GM12878 (cell line): ENCODE data around the gene BLACAT1. TPM values are rescaled to one million over a fixed set of nuclear protein-coding genes. Genes with fewer than 3 reads are reported as not detected.

ENCODE experiments used
- ATAC-seq: fragments of 200-7000 bp; cut with Tn5 transposase; 3 replicates; pipeline ENCODE4 v1.9.1; 2020; ENCODE audit warnings: mild to moderate bottlenecking, moderate library complexity
- BruUV-seq: library from RNA; stranded (reverse); fragments of 400-500 nt; replicated peaks from 2 replicates; lab custom pipeline; 2021; lab: Mats Ljungman, UMichigan
- CTCF ChIA-PET: fragments of 300-600 bp; sonication (Branson Sonifier 250); formaldehyde crosslinking; extraction: SDS; loops from one replicate; lab custom pipeline; 2021; ENCODE audit warnings: inconsistent platforms; lab: Yijun Ruan, JAX
- POLR2A ChIA-PET: fragments of 350-600 bp; formaldehyde crosslinking; extraction: SDS; loops from one replicate; lab custom pipeline; 2021; ENCODE audit warnings: inconsistent platforms; lab: Charles Lee
- RAD21 ChIA-PET: fragments of 300-600 bp; sonication (Branson Sonifier 250); formaldehyde crosslinking; loops from one replicate; lab custom pipeline; 2023; ENCODE audit warnings: antibody characterized with exemption; ENCODE audit not compliant: unreplicated experiment; lab: Charles Lee
- SMC1A ChIA-PET: fragments of 300-600 bp; sonication (Branson Sonifier 250); formaldehyde crosslinking; loops from one replicate; lab custom pipeline; 2023; ENCODE audit not compliant: unreplicated experiment, uncharacterized antibody; lab: Charles Lee
- DNase-seq: peaks from one replicate; pipeline ENCODE4 v3.0.0-alpha.2; 2011; ENCODE audit warnings: low read depth, low spot score
- FAIRE-seq: peaks from 3 replicates; lab custom pipeline; 2011; peaks lifted over from hg19 to GRCh38; lab: Jason Lieb, UNC
- H2AFZ ChIP-seq: 2 replicates; pipeline ENCODE4 v1.6.0; 2011; ENCODE audit warnings: low read depth, low read length, control low read depth; ENCODE audit not compliant: control insufficient read depth
- H3K27ac ChIP-seq: 2 replicates; pipeline ENCODE4 v1.5.1; 2011; ENCODE audit warnings: control low read depth; ENCODE audit not compliant: control insufficient read depth, insufficient read depth
- H3K27me3 ChIP-seq, 2 experiments: replicated peaks in 1 of 2; 2 replicates each; pipeline versions ENCODE4 v1.6.0 to v1.6.1; 2011; ENCODE audit warnings: low read length in 1 of 2; ENCODE audit not compliant: control insufficient read depth in 2 of 2, insufficient read depth in 2 of 2
- H3K36me3 ChIP-seq, 2 experiments: 2 replicates each; pipeline ENCODE4 v1.5.1; 2011; ENCODE audit warnings: low read length in 1 of 2; ENCODE audit not compliant: control insufficient read depth in 2 of 2, insufficient read depth in 2 of 2
- H3K4me1 ChIP-seq: 2 replicates; pipeline ENCODE4 v1.6.1; 2011; ENCODE audit warnings: mild to moderate bottlenecking, low read length, moderate library complexity, mixed read lengths; ENCODE audit not compliant: control insufficient read depth, insufficient read depth
- H3K4me2 ChIP-seq: 2 replicates; pipeline ENCODE4 v1.6.0; 2011; ENCODE audit warnings: control low read depth; ENCODE audit not compliant: control insufficient read depth, insufficient read depth
- H3K4me3 ChIP-seq: fragments of 200-600 bp; sonication (generic); 2 replicates; pipeline ENCODE4 v1.5.1; 2016
- H3K79me2 ChIP-seq: 2 replicates; pipeline ENCODE4 v1.6.0; 2011; ENCODE audit warnings: low read length; ENCODE audit not compliant: control insufficient read depth, insufficient read depth
- H3K9ac ChIP-seq: 2 replicates; pipeline ENCODE4 v1.8.0; 2011; ENCODE audit warnings: low read length, control low read depth, mixed read lengths; ENCODE audit not compliant: control insufficient read depth, insufficient read depth
- H3K9me3 ChIP-seq: replicated peaks from 3 replicates; pipeline ENCODE4 v1.5.1; 2011; ENCODE audit warnings: mild to moderate bottlenecking, low read length; ENCODE audit not compliant: control insufficient read depth, insufficient read depth
- H4K20me1 ChIP-seq: 2 replicates; pipeline ENCODE4 v1.6.0; 2011; ENCODE audit not compliant: control insufficient read depth, insufficient read depth
- CEBPZ ChIP-seq: fragments of 150-350 bp; IDR thresholded peaks from 2 replicates; pipeline ENCODE4 v1.6.1; 2016; ENCODE audit warnings: low read depth, low read length
- ESRRA ChIP-seq: IDR thresholded peaks from 2 replicates; pipeline ENCODE4 v1.6.1; 2012; ENCODE audit warnings: mild to moderate bottlenecking, low read length, improper control_type of control experiment
- IRF4 ChIP-seq: IDR thresholded peaks from 2 replicates; pipeline ENCODE4 v1.6.1; 2011; ENCODE audit warnings: low read depth, low read length
- MEF2B ChIP-seq: fragments of 450-650 bp; IDR thresholded peaks from 2 replicates; pipeline ENCODE4 v1.6.1; 2018; ENCODE audit warnings: mild to moderate bottlenecking, moderate library complexity; ENCODE audit not compliant: partially characterized antibody, poor library complexity, severe bottlenecking
- NRF1 ChIP-seq: conservative IDR thresholded peaks from 2 replicates; pipeline ENCODE4 v1.6.1; 2011; ENCODE audit warnings: mild to moderate bottlenecking, low read depth, low read length, improper control_type of control experiment
- SMARCA5 ChIP-seq: fragments of 450-650 bp; IDR thresholded peaks from 2 replicates; pipeline ENCODE4 v1.6.1; 2017; ENCODE audit warnings: mild to moderate bottlenecking
- SP1 ChIP-seq: IDR thresholded peaks from one replicate; pipeline ENCODE4 v1.6.1; 2011; ENCODE audit warnings: low read depth, low read length
- ZBTB33 ChIP-seq: fragments of 450-650 bp; IDR thresholded peaks from 2 replicates; pipeline ENCODE4 v1.6.1; 2017; ENCODE audit warnings: mild to moderate bottlenecking
- ZNF384 ChIP-seq: IDR thresholded peaks from 2 replicates; pipeline ENCODE4 v1.6.1; 2012; ENCODE audit warnings: low read depth, mild to moderate bottlenecking, low read length, improper control_type of control experiment, borderline replicate concordance
- WGBS: methylation state at CpG from one replicate; pipeline ENCODE4 v1.1.6; 2016; ENCODE audit warnings: low lambda C conversion rate; ENCODE audit not compliant: insufficient replicate concordance, insufficient coverage; ENCODE audit errors: missing lambda C conversion rate; 5-methylcytosine and 5-hydroxymethylcytosine counted together
- in situ Hi-C: fragments of 300-500 bp; cut with MboI; formaldehyde crosslinking; loops from 9 replicates; pipeline ENCODE4 v1.14.3; 2018; ENCODE audit warnings: mixed read lengths
- intact Hi-C: fragments of 100-400 bp; cut with micrococcal nuclease; formaldehyde crosslinking; loops from one replicate; pipeline ENCODE4 v1.14.2; 2022; ENCODE audit not compliant: unreplicated experiment
- polyA plus RNA-seq, 11 experiments: library from polyadenylated mRNA; depleted of rRNA in 4 of 11; unstranded in 6 of 11; stranded (reverse) in 5 of 11; fragments of >200 nt; fragmentation: Nextera tagmentation in 4 of 11; fragmentation: Illumina TruSeq in 1 of 11; extraction: Ambion mirVana in 4 of 11; extraction: Trizol in 1 of 11; gene quantifications; 1 replicate in 1 of 11; 2 replicates in 10 of 11; pipeline versions ENCODE4 v1.2.1 to v1.2.3, GENCODE V29; 2011 to 2016; ENCODE audit warnings: inconsistent platforms in 2 of 11, missing spikeins in 2 of 11, low read depth in 1 of 11
- total RNA-seq, 4 experiments: library from RNA; depleted of rRNA in 3 of 4; stranded (reverse); fragments of >200 nt in 3 of 4; fragmentation: Illumina TruSeq in 1 of 4; extraction: Trizol in 1 of 4; gene quantifications; 2 replicates each; pipeline versions ENCODE4 v1.2.1 to v1.2.3, GENCODE V29; 2013 to 2021

The BLACAT1 gene
- total and polyA plus RNA-seq, 10 of the 15 experiments (the other 5 are each of a cell fraction or from before 2014, with no cell fraction given), result 0.04 to 1.6 (median 0.15) TPM; not detected in 1

- TF ChIP-seq CEBPZ (no peak), ZNF384 (no peak), IRF4 (no peak), ESRRA (no peak), SMARCA5 (no peak)
Measured at GRCh38 chr1:205420938-205421337, 34.9 kb downstream of the BLACAT1 start (continued).

DNA sequence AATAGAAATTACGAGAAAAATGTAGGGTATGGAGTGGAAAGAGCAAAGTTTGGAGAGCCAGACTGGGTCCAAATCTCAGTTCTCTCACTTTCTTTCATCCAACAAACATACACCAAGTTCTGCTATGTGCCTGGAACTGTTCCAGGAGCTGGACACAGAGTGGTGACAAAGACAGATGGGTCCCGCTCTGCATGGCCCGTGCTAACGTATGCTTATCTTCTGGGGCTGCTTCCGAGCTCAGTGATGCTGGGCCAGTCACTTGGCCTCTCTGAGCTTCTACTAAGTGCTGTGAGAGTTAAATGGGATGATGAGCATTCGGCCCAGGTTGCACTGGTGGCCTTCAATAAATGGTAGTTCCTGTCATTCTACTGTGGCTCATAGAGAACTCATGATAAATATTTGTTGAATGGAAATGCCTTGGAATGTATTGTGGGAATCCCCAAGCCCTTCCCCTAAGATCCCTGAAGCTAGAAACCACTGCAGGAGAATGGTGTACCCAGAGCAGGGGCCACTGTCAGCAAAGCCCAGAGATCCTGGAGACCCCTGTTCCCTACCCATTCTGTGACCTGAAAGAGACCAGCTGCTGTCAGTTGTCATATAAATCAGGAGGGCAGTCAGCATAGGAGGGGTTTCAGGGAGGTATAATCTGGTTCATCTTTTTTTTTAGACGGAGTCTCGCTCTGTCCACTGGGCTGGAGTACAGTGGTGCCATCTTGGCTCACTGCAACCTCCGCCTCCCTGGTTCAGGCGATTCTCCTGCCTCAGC lies 37.8 kb downstream of the BLACAT1 start:
- CTCF ChIA-PET, result interaction anchor here (0.5 to 2.9 kb wide), 6 partner anchors 13 to 521 kb away, joined by 3 to 14 read pairs (median 5); no protein-coding TSS in a partner anchor

More for the DNA sequence above, 37.8 kb downstream of the BLACAT1 start:
- H4K20me1 ChIP-seq, result no peaks in the 10 kb centered on the region
- H3K4me3 ChIP-seq, result no peak overlapping the region
- no peak overlapping the region for H3K27ac ChIP-seq
- no peak overlapping the region for H3K4me2 ChIP-seq
- H2AFZ ChIP-seq, result no peak overlapping the region
- SMC1A ChIA-PET, result interaction anchor here (1.1 kb wide), 1 partner anchor 27 kb away, joined by 3 read pairs; no protein-coding TSS in a partner anchor
- POLR2A ChIA-PET, result interaction anchor here (0.6 kb wide), 1 partner anchor 8 kb away, joined by 3 read pairs; no protein-coding TSS in a partner anchor
- ATAC-seq, result no peak
- DNase-seq, result no peak
- no peaks in the 10 kb centered on the region for H3K4me1 ChIP-seq
- RAD21 ChIA-PET, result interaction anchor here (0.6 kb wide), 1 partner anchor 67 kb away, joined by 3 read pairs; no protein-coding TSS in a partner anchor
- BruUV-seq, result no TSS peak
- no peak for TF ChIP-seq MEF2B
- TF ChIP-seq SP1, result no peak
- no peak for TF ChIP-seq ZBTB33
- TF ChIP-seq NRF1, result no peak
- TF ChIP-seq, all 136 proteins: peak for 0
- Histone ChIP-seq H3K9ac (no peak overlapping the region), H3K79me2 (no peaks in the 10 kb centered on the region), H3K36me3 (no peaks in the 10 kb centered on the region), H3K27me3 (peaks cover 0 to 9% of the 10 kb centered on the region in 2 experiments; a peak in 3 of 4 replicates), H3K9me3 (no peaks in the 10 kb centered on the region)
- intact Hi-C loops (no loop called here), in situ Hi-C loops (no loop called here)
- FAIRE-seq, result no peak
- 47% methylated on average over 10 of the region's 10 CpGs for WGBS
